Caco-2 (cell line): Measurements from ENCODE around the gene NAALADL2. TPM values are rescaled to one million over a fixed set of nuclear protein-coding genes. Genes with fewer than 3 reads are reported as not detected.

Experiments
- BruUV-seq: library from RNA; stranded (reverse); fragments of 400-500 nt; replicated peaks from 2 replicates; lab custom pipeline; 2021; lab: Mats Ljungman, UMichigan
- CTCF ChIA-PET: fragments of 300-600 bp; sonication (Branson Sonifier 250); formaldehyde crosslinking; loops from one replicate; lab custom pipeline; 2022; ENCODE audit warnings: antibody characterized with exemption; lab: Charles Lee
- POLR2A ChIA-PET: fragments of 300-600 bp; sonication (Branson Sonifier 250); formaldehyde crosslinking; loops from one replicate; lab custom pipeline; 2022; ENCODE audit warnings: antibody characterized with exemption; lab: Charles Lee
- DNase-seq, 2 experiments: peaks; one replicate each; pipeline versions ENCODE4 v3.0.0 to v3.0.0-alpha.2; 2020 to 2022
- H3K27me3 ChIP-seq: replicated peaks from 2 replicates; pipeline ENCODE4 v1.6.0; 2011; ENCODE audit warnings: low read length; ENCODE audit not compliant: control insufficient read depth, insufficient read depth
- H3K36me3 ChIP-seq: 2 replicates; pipeline ENCODE4 v1.5.1; 2011; ENCODE audit warnings: low read length; ENCODE audit not compliant: control insufficient read depth, insufficient read depth
- H3K4me1 ChIP-seq: fragments of 250-450 bp; sonication (Bioruptor Pico); 2 replicates; pipeline ENCODE4 v1.5.1; 2020; ENCODE audit warnings: mild to moderate bottlenecking
- H3K4me3 ChIP-seq: 2 replicates; pipeline ENCODE4 v1.5.1; 2011; ENCODE audit warnings: low read depth, mild to moderate bottlenecking, control low read depth, low read length
- H3K9me3 ChIP-seq: fragments of 250-450 bp; sonication (Bioruptor Pico); 2 replicates; pipeline ENCODE4 v1.5.1; 2020; ENCODE audit warnings: mild to moderate bottlenecking, moderate library complexity
- H3K27ac Mint-ChIP-seq: one replicate; pipeline ENCODE4 v1.8.0; 2022; ENCODE audit warnings: mixed read lengths; ENCODE audit not compliant: unreplicated experiment
- H3K27me3 Mint-ChIP-seq: one replicate; pipeline ENCODE4 v1.8.0; 2022; ENCODE audit warnings: mixed read lengths; ENCODE audit not compliant: insufficient read depth, unreplicated experiment
- H3K36me3 Mint-ChIP-seq: one replicate; pipeline ENCODE4 v1.8.0; 2022; ENCODE audit warnings: mild to moderate bottlenecking, mixed read lengths; ENCODE audit not compliant: insufficient read depth, unreplicated experiment
- H3K4me1 Mint-ChIP-seq: one replicate; pipeline ENCODE4 v1.8.0; 2022; ENCODE audit warnings: low read depth, mixed read lengths; ENCODE audit not compliant: unreplicated experiment
- H3K4me3 Mint-ChIP-seq: one replicate; pipeline ENCODE4 v1.8.0; 2022; ENCODE audit warnings: mild to moderate bottlenecking, moderate library complexity, mixed read lengths; ENCODE audit not compliant: unreplicated experiment
- H3K9me3 Mint-ChIP-seq: one replicate; pipeline ENCODE4 v1.8.0; 2022; ENCODE audit warnings: mixed read lengths; ENCODE audit not compliant: unreplicated experiment
- intact Hi-C: fragments of 100-400 bp; cut with micrococcal nuclease; formaldehyde crosslinking; loops from one replicate; pipeline ENCODE4 v1.10.0; 2022; ENCODE audit not compliant: unreplicated experiment
- total RNA-seq: library from RNA; stranded (reverse); gene quantifications from 2 replicates; pipeline ENCODE4 v1.2.3, GENCODE V29; 2022
- TF ChIP-seq, protein P1 (sequence below), 2 experiments: fragments of 200-600 bp in 1 of 2; IDR thresholded peaks; 1 replicate in 1 of 2; 2 replicates in 1 of 2; pipeline versions ENCODE4 v1.5.1 to v1.8.0; 2011 to 2022; ENCODE audit warnings: antibody characterized with exemption in 1 of 2, control low read depth in 1 of 2, inconsistent platforms in 1 of 2, low read depth in 1 of 2, low read length in 1 of 2, mild to moderate bottlenecking in 1 of 2, moderate library complexity in 1 of 2; ENCODE audit not compliant: insufficient read depth in 1 of 2, severe bottlenecking in 1 of 2, unreplicated experiment in 1 of 2

The NAALADL2 gene
- total RNA-seq, 1 experiment from 2014 or later: 4.4 TPM

DNA sequence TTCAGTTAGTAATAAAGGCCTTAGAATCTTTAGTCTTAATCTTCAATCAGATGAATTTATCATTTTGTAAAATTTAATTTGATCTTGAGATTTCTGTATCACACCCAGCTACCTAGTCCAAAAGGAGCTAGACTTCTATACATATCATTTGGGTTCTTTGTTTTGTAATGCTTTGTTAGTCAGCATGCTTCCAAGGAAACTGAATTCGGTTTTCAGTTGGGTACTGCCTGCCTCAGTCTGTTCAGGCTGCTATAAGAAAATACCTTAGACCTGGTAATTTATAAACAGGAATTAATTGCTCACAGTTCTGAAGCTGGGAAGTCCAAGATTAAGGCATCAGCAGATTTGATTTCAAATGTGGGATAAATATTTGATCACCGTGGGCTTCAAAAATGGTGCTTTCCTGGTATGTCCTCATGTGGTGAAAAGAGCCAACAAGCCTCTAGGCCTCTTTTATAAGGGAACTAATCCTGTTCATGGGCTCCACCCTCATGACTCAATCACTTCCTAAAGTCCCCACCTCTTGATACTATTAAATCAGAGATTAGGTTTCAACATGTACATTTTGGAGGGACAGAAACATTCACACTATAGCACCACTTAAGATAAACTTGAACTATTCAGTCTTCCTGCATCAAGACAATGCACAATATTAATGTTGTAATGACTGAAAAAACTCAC, 800.7 kb downstream of the NAALADL2 start:
- no peak overlapping the region for H3K27ac Mint-ChIP-seq
- BruUV-seq: no TSS peak
- POLR2A ChIA-PET: no interaction called here
- H3K4me3 Mint-ChIP-seq: no peak overlapping the region
- H3K9me3 Mint-ChIP-seq: no peaks in the 10 kb centered on the region
- no peaks in the 10 kb centered on the region for H3K9me3 ChIP-seq
- no peaks in the 10 kb centered on the region for H3K36me3 ChIP-seq
- H3K27me3 Mint-ChIP-seq: no peaks in the 10 kb centered on the region
- H3K4me1 Mint-ChIP-seq: no peaks in the 10 kb centered on the region
- CTCF ChIA-PET: no interaction called here
- DNase-seq: no peak
- TF ChIP-seq, protein P1, sequence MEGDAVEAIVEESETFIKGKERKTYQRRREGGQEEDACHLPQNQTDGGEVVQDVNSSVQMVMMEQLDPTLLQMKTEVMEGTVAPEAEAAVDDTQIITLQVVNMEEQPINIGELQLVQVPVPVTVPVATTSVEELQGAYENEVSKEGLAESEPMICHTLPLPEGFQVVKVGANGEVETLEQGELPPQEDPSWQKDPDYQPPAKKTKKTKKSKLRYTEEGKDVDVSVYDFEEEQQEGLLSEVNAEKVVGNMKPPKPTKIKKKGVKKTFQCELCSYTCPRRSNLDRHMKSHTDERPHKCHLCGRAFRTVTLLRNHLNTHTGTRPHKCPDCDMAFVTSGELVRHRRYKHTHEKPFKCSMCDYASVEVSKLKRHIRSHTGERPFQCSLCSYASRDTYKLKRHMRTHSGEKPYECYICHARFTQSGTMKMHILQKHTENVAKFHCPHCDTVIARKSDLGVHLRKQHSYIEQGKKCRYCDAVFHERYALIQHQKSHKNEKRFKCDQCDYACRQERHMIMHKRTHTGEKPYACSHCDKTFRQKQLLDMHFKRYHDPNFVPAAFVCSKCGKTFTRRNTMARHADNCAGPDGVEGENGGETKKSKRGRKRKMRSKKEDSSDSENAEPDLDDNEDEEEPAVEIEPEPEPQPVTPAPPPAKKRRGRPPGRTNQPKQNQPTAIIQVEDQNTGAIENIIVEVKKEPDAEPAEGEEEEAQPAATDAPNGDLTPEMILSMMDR (IDR thresholded peaks at IDR 0.05; ENCODE audit: insufficient read depth in 1 of 2, low read depth in 1 of 2, low read length in 1 of 2, severe bottlenecking in 1 of 2, unreplicated experiment in 1 of 2): no peak
- intact Hi-C loops: no loop called here
- H3K27me3 ChIP-seq: no peaks in the 10 kb centered on the region
- H3K36me3 Mint-ChIP-seq: no peaks in the 10 kb centered on the region
- H3K4me1 ChIP-seq: no peaks in the 10 kb centered on the region
- no peak overlapping the region for H3K4me3 ChIP-seq

DNA sequence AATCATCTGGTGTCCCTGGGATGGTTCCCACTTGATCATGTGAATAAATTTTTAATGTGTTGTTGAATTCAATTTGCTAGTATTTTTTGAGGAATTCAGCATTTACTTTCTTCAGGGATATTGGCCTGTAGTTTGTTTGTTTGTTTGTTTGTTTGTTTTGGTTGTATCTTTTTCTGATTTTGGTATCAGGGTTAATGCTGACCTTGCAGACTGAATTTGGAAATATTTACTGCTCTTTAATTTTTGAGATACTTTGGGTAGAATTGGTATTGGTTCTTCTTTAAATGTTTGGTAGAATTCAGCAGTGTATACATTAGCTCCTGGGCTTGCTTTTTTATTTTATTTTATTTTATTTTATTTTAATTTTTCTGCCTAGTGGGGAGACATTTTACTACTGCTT, 803.7 kb downstream of the NAALADL2 start:
- Histone ChIP-seq H3K36me3 (no peaks in the 10 kb centered on the region), H3K9me3 (no peaks in the 10 kb centered on the region), H3K4me1 (no peaks in the 10 kb centered on the region), H3K27me3 (no peaks in the 10 kb centered on the region), H3K4me3 (no peak overlapping the region)
- Mint-ChIP-seq H3K9me3 (no peaks in the 10 kb centered on the region), H3K4me3 (no peak overlapping the region), H3K27me3 (no peaks in the 10 kb centered on the region), H3K36me3 (no peaks in the 10 kb centered on the region), H3K27ac (no peak overlapping the region), H3K4me1 (no peaks in the 10 kb centered on the region)
- intact Hi-C loops: no loop called here
- TF ChIP-seq, protein P1 (IDR thresholded peaks at IDR 0.05; ENCODE audit: insufficient read depth in 1 of 2, low read depth in 1 of 2, low read length in 1 of 2, severe bottlenecking in 1 of 2, unreplicated experiment in 1 of 2): no peak
- no peak for DNase-seq
- ChIA-PET POLR2A (no interaction called here), CTCF (no interaction called here)
- no TSS peak for BruUV-seq

DNA sequence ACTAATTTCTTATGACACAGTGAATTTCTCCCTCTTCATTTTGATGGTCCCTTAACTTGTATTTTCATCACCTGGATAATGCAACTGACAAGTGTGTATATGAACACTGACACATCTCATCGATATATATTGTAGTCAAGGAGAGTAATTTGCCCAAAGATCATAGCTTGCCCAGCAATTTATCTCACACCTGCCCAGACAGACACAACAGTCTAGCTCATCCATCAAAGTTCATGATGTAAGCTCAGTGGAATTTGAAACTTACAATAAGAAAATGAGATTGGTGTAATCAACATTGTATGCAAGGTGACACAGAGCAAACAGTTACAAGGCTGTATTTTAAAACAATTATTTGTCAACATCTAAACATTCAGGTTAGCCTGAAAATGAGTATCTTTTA, 805.8 kb downstream of the NAALADL2 start:
- CTCF ChIA-PET: interaction anchor here (0.5 kb wide), 1 partner anchor 26 kb away, joined by 4 read pairs; no protein-coding TSS in a partner anchor
- BruUV-seq: no TSS peak
- Mint-ChIP-seq H3K4me1 (no peaks in the 10 kb centered on the region), H3K27ac (no peak overlapping the region), H3K36me3 (no peaks in the 10 kb centered on the region), H3K27me3 (no peaks in the 10 kb centered on the region), H3K9me3 (no peaks in the 10 kb centered on the region), H3K4me3 (no peak overlapping the region)
- Histone ChIP-seq H3K4me3 (no peak overlapping the region), H3K27me3 (no peaks in the 10 kb centered on the region), H3K36me3 (no peaks in the 10 kb centered on the region), H3K9me3 (no peaks in the 10 kb centered on the region), H3K4me1 (no peaks in the 10 kb centered on the region)
- POLR2A ChIA-PET: no interaction called here
- TF ChIP-seq, protein P1 (IDR thresholded peaks at IDR 0.05; ENCODE audit: insufficient read depth in 1 of 2, low read depth in 1 of 2, low read length in 1 of 2, severe bottlenecking in 1 of 2, unreplicated experiment in 1 of 2): no peak
- intact Hi-C loops: no loop called here
- no peak for DNase-seq
